Measurements from ENCODE around the gene FGF4.
"Not testable (repeated sequence)": the region's sequence is repeated elsewhere in the genome, so short reads cannot be mapped to it uniquely, and the experiment has no call there.

The FGF4 gene

GRCh38 chr11:69764918-69765317 is 10.2 kb downstream of the FGF4 start:
- H3K9me3 Mint-ChIP-seq, H3K36me3 Mint-ChIP-seq, ATAC-seq, H3K27ac Mint-ChIP-seq, H3K4me1 Mint-ChIP-seq, H3K4me3 Mint-ChIP-seq: not testable (repeated sequence)
- peaks cover 68% of the 10 kb centered on the region for H3K27me3 Mint-ChIP-seq

GRCh38 chr11:69760319-69760718 is 14.8 kb downstream of the FGF4 start:
- H3K4me3 Mint-ChIP-seq = no peak overlapping the region
- H3K36me3 Mint-ChIP-seq = no peaks in the 10 kb centered on the region
- ATAC-seq = no peak
- peaks cover 56% of the 10 kb centered on the region for H3K27me3 Mint-ChIP-seq
- no peaks in the 10 kb centered on the region for H3K4me1 Mint-ChIP-seq
- peaks cover 4% of the 10 kb centered on the region for H3K9me3 Mint-ChIP-seq
- no peak overlapping the region for H3K27ac Mint-ChIP-seq

- Mint-ChIP-seq H3K27me3 (peaks cover 44% of the 10 kb centered on the region), H3K4me1 (no peaks in the 10 kb centered on the region), H3K9me3 (peaks cover 4% of the 10 kb centered on the region), H3K4me3 (no peak overlapping the region), H3K36me3 (no peaks in the 10 kb centered on the region), H3K27ac (no peak overlapping the region)
- ATAC-seq = no peak
These were observed 22.3 kb downstream of the FGF4 start for GRCh38 chr11:69752890-69753289.

GRCh38 chr11:69750875-69751597 is 24.1 kb downstream of the FGF4 start:
- Mint-ChIP-seq H3K36me3 (no peaks in the 10 kb centered on the region), H3K27me3 (peaks cover 46% of the 10 kb centered on the region), H3K4me3 (no peak overlapping the region), H3K9me3 (peaks cover 1% of the 10 kb centered on the region), H3K27ac (no peak overlapping the region), H3K4me1 (no peaks in the 10 kb centered on the region)
- no peak for ATAC-seq

GRCh38 chr11:69750108-69750850 is 24.9 kb downstream of the FGF4 start:
- ATAC-seq = no peak
- Mint-ChIP-seq H3K27ac (no peak overlapping the region), H3K27me3 (peaks cover 46% of the 10 kb centered on the region), H3K9me3 (no peaks in the 10 kb centered on the region), H3K4me3 (no peak overlapping the region), H3K36me3 (no peaks in the 10 kb centered on the region), H3K4me1 (no peaks in the 10 kb centered on the region)

GRCh38 chr11:69748637-69749036 is 26.5 kb downstream of the FGF4 start:
- no peaks in the 10 kb centered on the region for H3K36me3 Mint-ChIP-seq
- no peak overlapping the region for H3K4me3 Mint-ChIP-seq
- H3K27me3 Mint-ChIP-seq = peaks cover 57% of the 10 kb centered on the region
- no peaks in the 10 kb centered on the region for H3K9me3 Mint-ChIP-seq
- H3K4me1 Mint-ChIP-seq = no peaks in the 10 kb centered on the region
- no peak overlapping the region for H3K27ac Mint-ChIP-seq
- ATAC-seq = no peak

GRCh38 chr11:69746752-69747742 is 28.1 kb downstream of the FGF4 start:
- H3K4me1 Mint-ChIP-seq = no peaks in the 10 kb centered on the region
- ATAC-seq = no peak
- H3K4me3 Mint-ChIP-seq = no peak overlapping the region
- no peak overlapping the region for H3K27ac Mint-ChIP-seq
- H3K9me3 Mint-ChIP-seq = no peaks in the 10 kb centered on the region
- no peaks in the 10 kb centered on the region for H3K36me3 Mint-ChIP-seq
- H3K27me3 Mint-ChIP-seq = peaks cover 57% of the 10 kb centered on the region

GRCh38 chr11:69746140-69746539 is 29.0 kb downstream of the FGF4 start:
- Mint-ChIP-seq H3K27ac (no peak overlapping the region), H3K4me3 (no peak overlapping the region), H3K9me3 (no peaks in the 10 kb centered on the region), H3K36me3 (no peaks in the 10 kb centered on the region), H3K27me3 (peaks cover 54% of the 10 kb centered on the region), H3K4me1 (no peaks in the 10 kb centered on the region)
- ATAC-seq = no peak

- no peaks in the 10 kb centered on the region for H3K36me3 Mint-ChIP-seq
- no peaks in the 10 kb centered on the region for H3K9me3 Mint-ChIP-seq
- peaks cover 46% of the 10 kb centered on the region for H3K27me3 Mint-ChIP-seq
- no peak overlapping the region for H3K27ac Mint-ChIP-seq
- no peaks in the 10 kb centered on the region for H3K4me1 Mint-ChIP-seq
- H3K4me3 Mint-ChIP-seq = no peak overlapping the region
- no peak for ATAC-seq
These were observed 29.9 kb downstream of the FGF4 start for GRCh38 chr11:69745201-69745600.

- Mint-ChIP-seq H3K36me3 (no peaks in the 10 kb centered on the region), H3K4me3 (no peak overlapping the region), H3K9me3 (peaks cover 1% of the 10 kb centered on the region), H3K27me3 (peaks cover 46% of the 10 kb centered on the region), H3K4me1 (no peaks in the 10 kb centered on the region), H3K27ac (no peak overlapping the region)
- no peak for ATAC-seq
These were observed 30.7 kb downstream of the FGF4 start for GRCh38 chr11:69744435-69744834.

GRCh38 chr11:69734841-69735240 is 40.3 kb downstream of the FGF4 start:
- H3K27ac Mint-ChIP-seq = no peak overlapping the region
- H3K36me3 Mint-ChIP-seq = no peaks in the 10 kb centered on the region
- H3K4me1 Mint-ChIP-seq = no peaks in the 10 kb centered on the region
- H3K4me3 Mint-ChIP-seq = no peak overlapping the region
- peaks cover 20% of the 10 kb centered on the region for H3K9me3 Mint-ChIP-seq
- ATAC-seq = no peak
- peaks cover 41% of the 10 kb centered on the region for H3K27me3 Mint-ChIP-seq

GRCh38 chr11:69734367-69734766 is 40.8 kb downstream of the FGF4 start:
- Mint-ChIP-seq H3K9me3 (peaks cover 18% of the 10 kb centered on the region), H3K4me1 (no peaks in the 10 kb centered on the region), H3K27ac (no peak overlapping the region), H3K27me3 (peaks cover 46% of the 10 kb centered on the region), H3K4me3 (no peak overlapping the region), H3K36me3 (no peaks in the 10 kb centered on the region)
- ATAC-seq = no peak

- no peak for ATAC-seq
- Mint-ChIP-seq H3K9me3 (peaks cover 13% of the 10 kb centered on the region), H3K27ac (no peak overlapping the region), H3K27me3 (peaks cover 56% of the 10 kb centered on the region), H3K36me3 (no peaks in the 10 kb centered on the region), H3K4me3 (no peak overlapping the region), H3K4me1 (no peaks in the 10 kb centered on the region)
These were observed 42.2 kb downstream of the FGF4 start for GRCh38 chr11:69732910-69733309.

- H3K9me3 Mint-ChIP-seq = peaks cover 13% of the 10 kb centered on the region
- H3K27me3 Mint-ChIP-seq = peaks cover 74% of the 10 kb centered on the region
- H3K4me3 Mint-ChIP-seq = no peak overlapping the region
- H3K36me3 Mint-ChIP-seq = no peaks in the 10 kb centered on the region
- ATAC-seq = no peak
- H3K27ac Mint-ChIP-seq = no peak overlapping the region
- no peaks in the 10 kb centered on the region for H3K4me1 Mint-ChIP-seq
These were observed 44.0 kb downstream of the FGF4 start for GRCh38 chr11:69731110-69731509.

- H3K27me3 Mint-ChIP-seq = peaks cover 78% of the 10 kb centered on the region
- H3K36me3 Mint-ChIP-seq = no peaks in the 10 kb centered on the region
- H3K9me3 Mint-ChIP-seq = peaks cover 13% of the 10 kb centered on the region
- H3K4me3 Mint-ChIP-seq = no peak overlapping the region
- no peaks in the 10 kb centered on the region for H3K4me1 Mint-ChIP-seq
- no peak overlapping the region for H3K27ac Mint-ChIP-seq
- ATAC-seq = no peak
These were observed 44.6 kb downstream of the FGF4 start for GRCh38 chr11:69730500-69730899.
